Stimulated activated CD8-positive, alpha-beta memory T cell treated with anti-CD3 and anti-CD28 coated beads, Interleukin-15, amount 100 ng/mL, for 4 hours (primary cell): ENCODE results near the gene STC2.
"Not testable (repeated sequence)": the region's sequence is repeated elsewhere in the genome, so short reads cannot be mapped to it uniquely, and the experiment has no call there.

ENCODE experiments used
- DNase-seq, 2 donors: peaks; one replicate each; pipeline ENCODE4 v3.0.0-alpha.2; 2020; ENCODE audit warnings: low read depth in 2 of 2

Gene STC2

GRCh38 chr5:173294673-173295320 is 33.4 kb downstream of the STC2 start:
- DNase-seq: no peak

- peak; percentile 7 to 22 for DNase-seq
Measured at GRCh38 chr5:173293817-173294672, 34.2 kb downstream of the STC2 start.

DNA sequence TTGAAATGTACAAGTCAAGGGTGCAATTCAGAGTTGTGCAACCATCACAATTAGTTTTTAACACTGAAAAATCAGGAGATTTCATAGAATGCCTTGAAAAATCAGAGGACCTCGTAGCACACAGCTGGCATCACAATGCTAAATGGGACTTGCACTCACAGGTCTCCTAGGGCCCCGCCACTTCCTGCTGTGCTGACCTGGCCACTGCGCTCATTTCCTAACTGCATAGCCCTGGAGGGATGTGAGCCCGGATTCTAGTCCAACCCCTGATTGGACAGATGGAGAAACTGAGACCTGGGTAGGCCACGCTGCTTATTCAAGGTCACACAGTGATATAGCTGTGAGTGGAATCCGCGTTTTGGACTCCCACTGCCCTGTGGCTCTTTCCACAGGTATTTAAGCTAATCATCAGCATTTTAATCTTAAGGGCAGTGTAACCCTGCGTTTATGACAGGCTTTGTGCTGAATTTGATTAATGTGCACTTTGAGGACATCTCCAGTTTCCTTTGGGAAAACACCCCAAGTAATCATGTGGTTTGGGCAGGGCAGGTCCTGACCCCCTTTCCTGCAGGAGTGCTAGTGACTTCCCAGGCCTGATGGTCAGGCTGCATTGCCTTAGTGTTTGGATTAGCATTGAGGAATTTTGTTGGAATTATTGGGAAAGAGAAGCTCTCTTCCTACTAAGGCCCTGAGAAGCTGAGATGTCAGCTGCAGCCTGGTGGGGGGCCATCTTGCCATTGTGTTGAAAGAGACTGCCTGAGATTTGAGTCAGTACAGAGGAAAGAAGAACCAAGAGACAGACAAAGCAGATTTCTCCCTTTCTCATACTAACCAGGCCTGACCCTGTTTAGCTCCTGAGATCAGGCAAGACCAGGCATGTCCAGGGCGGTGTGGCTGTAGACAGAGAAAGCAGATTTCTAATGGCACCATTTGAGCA is 36.2 kb downstream of the STC2 start:
- no peak for DNase-seq

DNA sequence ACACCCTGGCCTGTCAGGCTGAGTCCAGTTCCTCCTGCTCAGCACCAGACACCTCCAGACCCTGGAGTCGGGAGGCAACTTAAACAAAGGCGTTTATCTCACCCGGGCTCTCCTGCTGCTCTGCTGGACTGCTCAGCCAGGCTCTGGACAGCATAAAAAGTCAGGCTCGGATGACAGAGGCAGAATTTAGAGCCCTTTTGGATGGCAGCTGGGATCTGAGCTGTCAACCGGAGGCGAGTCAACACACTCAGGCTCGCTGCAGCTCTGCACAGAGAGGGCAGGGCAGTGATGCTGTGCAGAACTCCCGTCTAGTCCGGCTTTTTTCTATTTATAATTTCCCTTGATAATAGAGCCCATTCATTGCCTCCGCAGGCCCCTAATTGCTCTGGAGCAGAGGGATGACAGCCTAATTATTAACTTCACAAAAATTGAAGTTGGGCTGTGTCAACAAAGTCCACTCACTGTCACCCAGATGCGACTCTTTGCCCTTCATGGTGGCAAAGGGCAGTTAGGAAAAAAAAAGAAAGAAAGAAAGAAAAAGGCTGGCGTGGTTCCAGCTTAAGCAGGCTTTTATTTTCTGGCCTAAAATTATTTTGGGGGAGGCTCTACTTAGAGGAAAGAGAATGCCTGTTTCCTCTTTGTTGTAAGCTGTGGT is 37.6 kb downstream of the STC2 start:
- DNase-seq: no peak

DNA sequence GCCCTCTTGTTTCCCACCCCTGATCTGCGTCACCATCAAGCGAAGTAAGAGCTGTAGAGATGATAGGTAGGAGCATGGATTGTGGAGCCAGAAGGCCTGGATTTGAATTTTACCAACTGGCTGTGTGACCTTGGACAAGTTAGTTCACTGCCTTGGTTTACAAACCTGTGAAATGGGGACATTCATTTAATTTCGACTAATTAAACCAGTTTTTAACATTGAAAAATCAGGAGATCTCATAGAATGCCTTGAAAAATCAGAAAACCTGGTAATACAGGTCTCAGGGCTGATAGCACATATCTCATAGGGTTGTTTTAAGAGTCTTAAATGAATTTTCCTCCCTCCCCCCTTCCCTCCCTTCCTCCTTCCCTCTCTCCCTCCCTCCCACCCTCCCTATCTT is 38.8 kb downstream of the STC2 start:
- no peak for DNase-seq

GRCh38 chr5:173288632-173289031 is 39.6 kb downstream of the STC2 start:
- no peak for DNase-seq

- DNase-seq: no peak
Measured at GRCh38 chr5:173287086-173287485, 41.1 kb downstream of the STC2 start.

DNA sequence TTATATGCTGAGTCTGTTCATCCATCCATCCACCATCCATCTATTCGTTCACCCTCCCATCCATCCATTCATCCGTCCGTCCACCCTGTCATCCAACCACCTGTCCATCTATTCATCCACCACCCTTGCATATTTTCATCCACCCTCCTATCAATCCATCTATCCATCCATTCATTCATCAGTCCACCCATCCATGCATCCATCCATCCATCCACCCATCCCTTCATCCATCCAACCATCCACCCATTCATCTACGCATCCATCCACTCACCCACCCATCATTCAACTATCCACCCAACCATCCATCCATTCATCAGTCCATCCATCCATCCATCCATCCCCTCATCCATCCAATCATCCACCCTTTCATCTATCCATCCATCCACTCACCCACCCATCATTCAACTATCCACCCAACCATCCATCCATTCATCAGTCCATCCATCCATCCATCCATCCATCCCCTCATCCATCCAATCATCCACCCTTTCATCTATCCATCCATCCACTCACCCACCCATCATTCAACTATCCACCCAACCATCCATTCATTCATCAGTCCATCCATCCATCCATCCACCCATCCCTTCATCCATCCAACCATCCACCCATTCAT is 43.8 kb downstream of the STC2 start:
- not testable (repeated sequence) for DNase-seq

GRCh38 chr5:173283318-173284288 is 44.6 kb downstream of the STC2 start:
- DNase-seq: peak; percentile 51 to 57

DNA sequence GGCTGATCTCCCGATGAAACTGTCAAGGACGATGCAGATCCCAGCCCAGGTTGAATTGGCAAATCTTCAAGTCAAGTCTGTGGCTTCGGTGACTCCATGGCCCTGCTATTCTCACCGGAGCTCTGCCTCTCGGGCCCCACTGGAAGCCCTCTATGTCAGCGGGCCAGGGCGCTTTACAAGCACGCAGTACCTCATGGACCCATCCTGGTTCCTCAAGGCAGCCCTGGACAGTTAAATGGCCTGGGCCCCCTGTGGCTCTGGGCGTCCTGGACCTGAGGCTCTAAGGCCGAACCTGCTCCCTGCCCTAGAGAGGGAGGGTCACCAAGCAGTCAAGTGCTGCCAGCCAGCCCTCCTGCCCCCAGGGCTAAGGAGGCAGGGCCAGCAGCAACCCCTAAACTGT is 45.3 kb downstream of the STC2 start:
- DNase-seq: no peak

DNA sequence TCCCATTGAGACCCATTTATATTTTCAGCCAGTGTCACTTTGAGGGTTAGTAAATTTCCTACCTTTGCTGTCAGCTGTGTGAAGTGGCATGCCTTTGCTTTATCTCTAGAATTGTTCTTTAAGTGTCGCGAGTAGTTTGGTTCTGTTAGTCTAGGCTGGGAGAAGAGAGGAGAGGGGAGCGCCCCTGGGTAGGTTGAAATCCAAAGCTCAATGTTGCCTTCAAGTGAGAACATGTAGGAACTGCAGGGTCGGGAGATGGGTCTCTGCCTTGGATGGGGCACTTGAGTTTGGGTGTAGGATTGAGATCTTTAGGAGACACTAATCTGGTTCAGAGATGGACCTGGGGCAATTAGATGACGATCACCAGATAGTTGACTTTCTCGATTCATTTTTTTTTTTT is 46.3 kb downstream of the STC2 start:
- no peak for DNase-seq

GRCh38 chr5:173279166-173279565 is 49.0 kb downstream of the STC2 start:
- no peak for DNase-seq

DNA sequence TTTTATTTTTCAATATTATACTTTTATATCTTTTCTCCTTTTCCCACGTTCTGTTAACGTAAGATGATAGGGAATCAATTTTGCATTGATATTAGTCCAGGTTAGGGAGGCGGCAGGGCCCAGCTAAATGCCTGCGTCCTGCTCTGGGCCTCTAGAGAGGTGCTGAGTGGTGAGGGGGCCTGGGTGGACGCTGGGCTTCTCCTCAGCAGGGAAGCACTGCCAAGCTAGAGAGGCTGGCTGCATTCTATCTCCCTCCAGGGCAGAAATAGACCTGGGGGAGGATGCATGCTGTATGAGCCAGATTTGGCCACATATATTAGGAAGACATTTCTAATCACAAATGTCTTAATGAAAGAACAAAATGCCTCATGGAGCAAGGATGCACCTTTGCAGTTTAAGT is 49.6 kb downstream of the STC2 start:
- no peak for DNase-seq

DNA sequence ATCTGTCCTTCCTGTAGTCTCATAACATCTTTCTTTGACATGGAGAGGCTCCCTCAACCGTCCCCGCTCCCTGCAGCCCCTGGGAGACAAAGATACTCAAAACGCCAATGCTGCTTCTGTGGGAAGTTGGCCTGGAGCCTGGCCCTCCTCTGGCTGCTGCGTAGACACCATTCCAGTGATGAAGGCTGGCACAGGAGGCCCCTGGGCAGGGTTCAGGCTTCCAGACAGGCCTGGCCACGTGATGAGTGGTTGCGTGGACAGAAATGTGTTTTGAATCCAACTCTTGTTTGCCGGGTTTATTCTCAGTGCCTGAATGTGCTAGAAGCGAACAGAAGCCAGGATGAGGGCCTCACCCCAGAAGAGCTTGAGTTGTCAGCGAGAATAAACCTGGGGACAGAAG is 50.0 kb downstream of the STC2 start:
- no peak for DNase-seq

DNA sequence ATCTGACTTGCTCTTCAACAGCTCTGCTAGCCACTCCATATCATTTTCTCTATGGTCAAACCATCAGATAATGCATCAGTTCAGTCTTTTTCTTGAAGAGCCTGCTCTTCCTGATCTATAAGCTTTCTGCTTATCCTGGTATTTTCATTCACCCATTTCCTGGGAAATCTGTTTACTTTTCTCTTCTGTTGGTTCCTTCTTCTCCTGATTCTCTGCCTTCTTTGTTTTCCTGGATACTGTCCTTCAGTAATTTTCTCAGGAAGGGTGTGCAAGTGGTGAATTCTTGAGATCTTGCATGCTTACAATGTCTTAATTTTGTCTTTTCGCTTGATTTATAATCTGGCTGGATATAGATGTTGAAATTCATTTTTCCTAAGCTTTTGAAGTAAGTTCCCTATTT is 53.4 kb downstream of the STC2 start:
- no peak for DNase-seq

GRCh38 chr5:173271419-173271818 is 56.8 kb downstream of the STC2 start:
- DNase-seq: no peak

DNA sequence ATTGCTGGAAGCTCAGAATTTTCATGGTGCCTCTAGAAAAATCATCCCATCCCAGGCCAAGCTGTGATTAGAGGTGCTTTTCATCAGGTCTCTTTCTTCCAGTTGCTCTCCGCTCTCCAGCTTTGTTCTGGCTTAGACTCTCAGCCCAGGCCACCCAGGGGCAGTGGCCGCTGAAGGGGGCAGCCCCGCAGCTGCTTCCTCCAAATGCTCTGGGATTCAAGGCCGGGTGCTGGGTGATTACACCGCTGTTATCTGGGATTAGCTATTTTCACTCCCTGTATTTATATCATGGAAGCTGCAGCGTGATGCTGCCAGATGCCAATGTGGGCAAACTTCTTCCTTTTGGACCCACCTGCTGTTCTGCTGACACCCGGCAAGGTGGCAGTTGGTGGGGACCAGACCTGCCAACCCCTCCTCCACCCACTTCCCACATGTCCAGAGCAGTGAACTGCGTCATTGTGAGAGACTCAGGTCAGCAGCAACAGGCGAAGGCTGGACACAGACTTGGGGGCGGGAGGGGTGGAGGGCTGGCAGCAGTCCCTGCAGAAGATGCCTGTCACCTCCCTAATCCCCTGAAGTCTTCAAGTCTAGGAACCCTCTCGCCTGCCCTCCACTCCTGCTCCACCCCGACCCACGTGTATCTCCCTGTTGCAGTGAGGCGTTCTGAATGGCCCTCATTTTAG is 59.3 kb downstream of the STC2 start:
- DNase-seq: no peak

DNA sequence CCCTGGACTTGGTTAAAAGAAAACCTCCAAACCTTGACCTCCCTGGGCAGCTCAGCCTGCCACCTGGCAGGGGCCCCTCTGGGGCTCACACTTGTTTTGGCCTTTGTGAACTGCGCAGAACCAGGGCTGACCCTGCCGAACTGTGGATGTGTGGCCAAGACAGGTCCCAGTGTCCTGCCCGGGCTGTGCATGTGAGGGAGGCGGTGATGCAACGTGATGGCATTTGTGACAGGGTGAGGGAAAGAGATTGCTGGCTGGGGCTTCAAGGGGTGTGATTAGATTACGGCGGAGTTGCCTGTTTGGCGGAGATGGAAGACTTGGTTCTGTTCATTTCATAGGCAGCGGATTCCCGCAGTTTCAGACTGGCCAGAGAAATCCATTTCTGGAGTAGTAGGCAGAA is 62.8 kb downstream of the STC2 start:
- DNase-seq: no peak
